GM18505 (cell line): ENCODE measurements around the gene SSUH2.

Experiments used
- ATAC-seq: cut with Tn5 transposase; IDR thresholded peaks from one replicate; pipeline ENCODE4 v1.9.1; 2021; ENCODE audit not compliant: unreplicated experiment
- POLR2A ChIP-seq: IDR thresholded peaks from 4 replicates; pipeline ENCODE4 v1.6.1; 2011; ENCODE audit warnings: borderline replicate concordance; ENCODE audit not compliant: insufficient read depth, insufficient read length; ENCODE audit errors: extremely low read depth

SSUH2 gene

DNA sequence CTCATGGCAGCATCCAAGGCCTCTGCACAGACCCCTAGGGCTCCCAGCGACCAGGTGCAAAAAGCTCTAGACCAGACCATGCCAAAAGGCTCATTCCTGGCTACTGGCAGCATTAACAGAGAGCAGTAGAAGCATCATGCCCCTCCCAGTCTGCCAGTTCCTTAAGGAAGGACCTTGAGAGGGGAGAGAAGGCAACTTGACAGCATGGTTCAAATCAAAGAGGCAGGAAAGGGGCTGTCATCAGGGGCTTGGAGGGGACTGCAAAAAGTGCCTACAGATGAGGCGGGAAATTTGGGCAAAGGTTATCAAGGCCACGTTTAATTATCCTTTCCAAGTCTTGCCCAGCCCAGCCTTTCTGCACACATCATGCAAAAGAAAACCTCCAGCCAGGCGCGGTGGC is 64.7 kb downstream of the SSUH2 start:
- no peak for TF ChIP-seq POLR2A
- no peak for ATAC-seq

DNA sequence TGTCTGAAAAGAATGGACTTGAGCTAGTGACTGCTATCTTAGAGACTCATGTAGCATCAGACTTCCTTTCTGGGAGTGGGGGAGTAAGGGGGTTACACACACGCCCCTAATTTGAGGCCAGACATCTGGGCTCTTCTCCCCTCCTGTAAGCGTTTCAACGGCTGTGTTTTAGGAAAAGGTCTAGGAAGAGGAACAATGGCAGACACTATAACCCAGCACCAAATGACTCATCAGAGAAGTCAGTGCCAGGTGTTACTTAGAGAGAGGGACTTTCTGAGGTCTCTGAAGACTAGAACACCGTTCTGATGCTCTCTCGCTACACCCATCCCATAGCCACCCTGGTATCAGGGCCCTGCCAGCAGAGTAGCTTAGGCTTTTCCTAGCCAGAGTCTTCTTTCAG is 65.5 kb downstream of the SSUH2 start:
- TF ChIP-seq POLR2A = no peak
- ATAC-seq = peak; percentile 98

DNA sequence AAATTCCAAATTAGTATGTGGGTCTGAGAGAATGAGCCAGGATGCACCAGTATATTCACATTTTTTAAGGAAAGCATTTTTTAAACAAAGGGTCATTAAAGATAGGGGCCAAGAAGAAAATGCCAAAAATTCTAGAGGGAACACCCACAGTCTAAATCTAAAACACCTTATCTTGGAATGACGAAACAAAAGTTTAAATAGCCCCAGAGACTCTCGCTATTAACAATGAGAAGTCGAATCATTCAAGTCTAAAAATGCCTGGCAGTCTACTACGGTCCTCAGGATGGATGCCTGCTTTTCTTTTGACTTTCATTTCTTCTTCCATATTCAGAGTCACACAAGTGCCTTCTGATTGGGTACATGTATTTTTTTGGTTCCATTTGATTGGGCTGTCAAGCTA is 66.3 kb downstream of the SSUH2 start:
- no peak for ATAC-seq

DNA sequence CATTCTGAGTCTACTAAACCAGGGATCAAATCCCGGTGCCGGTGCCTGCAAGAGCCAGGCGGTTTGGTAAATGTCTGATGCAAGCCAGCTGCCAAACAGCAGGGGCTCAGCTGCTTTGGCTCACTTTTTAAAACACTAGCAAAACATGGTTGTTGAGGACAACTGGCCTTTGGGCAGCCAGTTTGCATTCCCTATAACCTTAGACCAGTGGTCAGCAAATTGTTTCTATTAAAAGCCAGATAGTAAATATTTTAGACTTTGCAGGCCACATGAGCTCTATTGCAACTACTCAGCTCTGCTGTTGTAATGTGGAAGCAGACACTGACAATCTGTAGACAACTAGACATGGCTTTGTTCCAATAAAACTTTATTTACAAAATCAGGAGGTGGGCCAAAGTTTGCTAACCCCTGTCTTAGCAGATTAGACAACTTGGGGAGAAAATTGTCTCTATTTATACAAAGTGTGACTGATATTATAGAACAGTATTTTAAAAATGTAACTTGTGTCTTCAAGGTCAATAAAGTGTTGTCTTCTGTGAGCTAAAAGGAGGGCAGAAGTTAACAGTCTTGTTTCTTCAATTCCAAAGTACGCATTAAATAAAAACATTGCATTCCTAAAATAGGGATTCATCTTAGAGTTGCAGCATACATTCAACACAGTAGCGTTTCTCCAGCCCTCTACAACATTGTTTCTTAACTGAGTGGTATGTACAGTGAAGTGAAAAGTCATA is 67.6 kb downstream of the SSUH2 start:
- no peak for TF ChIP-seq POLR2A
- ATAC-seq = no peak

More for the DNA sequence above, 66.3 kb downstream of the SSUH2 start:
- no peak for TF ChIP-seq POLR2A

DNA sequence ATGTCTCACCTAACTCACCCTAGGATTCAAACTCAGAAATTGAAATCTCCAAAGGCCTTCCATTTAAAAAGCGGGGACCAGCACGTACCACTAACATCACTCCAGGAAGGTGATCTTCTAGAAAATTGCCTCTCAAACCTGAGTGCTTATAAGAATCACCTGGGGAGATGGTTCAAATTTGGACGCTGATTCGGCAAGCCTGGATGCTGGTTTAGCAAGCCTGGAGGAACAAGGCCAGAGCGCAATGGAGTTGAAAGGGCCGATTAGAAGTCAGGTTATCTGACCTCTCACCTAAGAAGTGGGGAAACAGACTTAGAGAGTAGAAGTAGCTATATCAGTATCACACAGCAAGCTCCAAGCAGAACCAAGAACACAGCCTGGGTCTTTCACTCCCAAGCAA is 68.2 kb downstream of the SSUH2 start:
- no peak for ATAC-seq
- no peak for TF ChIP-seq POLR2A

DNA sequence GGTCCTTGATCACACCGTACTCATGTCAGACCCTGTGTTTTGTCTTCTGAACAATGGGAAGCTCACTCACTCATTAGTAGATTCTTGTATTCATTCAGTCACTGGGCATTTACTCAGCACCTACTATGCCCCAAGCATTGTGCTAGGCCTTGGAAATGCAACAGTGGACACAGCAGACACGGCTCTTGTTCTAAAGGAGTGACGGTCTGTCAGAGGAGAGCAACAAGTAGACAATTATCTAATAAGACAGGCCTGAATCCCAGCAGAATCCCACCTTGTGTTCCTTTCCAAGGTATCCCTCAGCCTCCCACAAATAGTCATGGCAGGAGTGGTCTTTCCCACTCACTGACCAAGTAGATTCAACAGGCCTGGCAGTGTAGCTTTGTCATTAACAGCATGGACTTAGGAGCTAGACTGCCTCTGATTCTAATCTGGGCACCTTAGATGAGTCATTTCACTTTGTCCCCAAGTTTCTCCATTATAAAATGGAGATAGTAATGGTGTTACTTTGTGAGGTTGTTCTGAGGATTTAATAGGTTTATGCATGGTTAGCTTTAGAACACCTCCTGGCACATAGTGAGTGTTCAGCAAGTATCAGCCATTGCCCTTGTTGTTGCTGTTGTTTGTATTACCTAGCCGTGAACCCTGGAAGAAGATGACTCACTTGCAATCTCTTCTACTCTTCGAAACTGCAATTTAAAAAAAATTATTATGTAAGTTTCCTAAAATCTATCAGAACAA is 69.1 kb downstream of the SSUH2 start:
- ATAC-seq = no peak
- no peak for TF ChIP-seq POLR2A

DNA sequence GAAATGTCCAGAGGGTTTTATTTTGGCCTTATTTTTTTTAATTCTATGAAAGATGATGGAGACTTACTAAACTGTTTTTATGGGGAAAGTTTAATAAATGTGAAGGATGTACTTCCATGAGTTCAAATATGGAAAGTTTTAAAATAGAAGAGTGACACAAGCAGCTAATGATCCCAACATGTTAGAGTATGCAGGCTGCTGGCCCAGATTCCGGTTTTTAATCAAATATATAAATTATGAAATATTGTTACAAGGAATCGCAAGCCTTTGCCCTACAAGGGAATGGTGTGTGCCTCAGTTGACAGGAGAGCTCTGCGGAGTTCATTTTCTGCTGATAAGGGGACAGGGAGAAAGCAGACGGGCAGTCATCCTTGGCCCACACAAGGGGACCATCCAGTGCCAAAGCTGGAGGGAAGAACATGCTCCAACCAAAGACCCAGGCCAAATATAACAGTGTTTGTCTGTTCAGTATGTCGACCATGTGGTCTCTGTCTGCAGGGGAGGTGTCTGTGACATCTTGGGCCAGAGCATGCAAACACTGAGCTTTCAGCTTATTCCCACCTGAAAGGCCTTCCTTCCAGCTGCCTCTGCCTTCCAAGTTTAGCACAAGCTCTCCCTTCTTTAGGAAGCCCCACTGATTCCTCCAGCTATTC is 69.8 kb downstream of the SSUH2 start:
- no peak for TF ChIP-seq POLR2A
- no peak for ATAC-seq

DNA sequence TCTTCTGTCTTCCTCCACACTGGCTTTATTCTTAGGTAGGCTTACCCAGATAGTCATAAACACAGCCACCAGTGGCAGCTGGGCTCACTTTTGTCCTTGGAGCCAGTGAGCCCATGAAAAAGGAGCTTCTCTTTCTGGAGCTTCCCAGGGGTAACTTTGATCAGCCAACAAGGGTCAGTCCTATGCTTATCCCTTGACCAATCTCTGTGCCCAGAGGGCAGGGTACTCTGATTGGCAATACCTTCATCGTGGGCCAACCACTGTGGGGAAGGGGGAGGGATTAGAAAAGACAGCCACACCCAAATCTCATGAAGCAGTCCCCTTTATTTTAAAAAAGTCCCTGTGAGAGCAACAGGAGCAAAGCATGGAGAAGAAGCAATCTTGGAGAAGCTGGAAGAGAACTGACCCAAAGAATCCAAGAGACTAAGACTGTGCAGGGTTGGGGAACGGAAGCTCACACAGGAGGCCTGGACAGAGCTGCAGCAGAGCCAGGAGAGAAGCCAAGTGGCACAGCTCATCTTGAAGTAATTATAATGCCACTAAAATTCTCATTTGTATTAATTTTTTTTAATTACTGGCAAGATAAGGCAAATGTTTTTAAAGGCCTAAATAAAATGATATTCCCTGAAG is 70.4 kb downstream of the SSUH2 start:
- ATAC-seq = no peak
- TF ChIP-seq POLR2A = no peak

DNA sequence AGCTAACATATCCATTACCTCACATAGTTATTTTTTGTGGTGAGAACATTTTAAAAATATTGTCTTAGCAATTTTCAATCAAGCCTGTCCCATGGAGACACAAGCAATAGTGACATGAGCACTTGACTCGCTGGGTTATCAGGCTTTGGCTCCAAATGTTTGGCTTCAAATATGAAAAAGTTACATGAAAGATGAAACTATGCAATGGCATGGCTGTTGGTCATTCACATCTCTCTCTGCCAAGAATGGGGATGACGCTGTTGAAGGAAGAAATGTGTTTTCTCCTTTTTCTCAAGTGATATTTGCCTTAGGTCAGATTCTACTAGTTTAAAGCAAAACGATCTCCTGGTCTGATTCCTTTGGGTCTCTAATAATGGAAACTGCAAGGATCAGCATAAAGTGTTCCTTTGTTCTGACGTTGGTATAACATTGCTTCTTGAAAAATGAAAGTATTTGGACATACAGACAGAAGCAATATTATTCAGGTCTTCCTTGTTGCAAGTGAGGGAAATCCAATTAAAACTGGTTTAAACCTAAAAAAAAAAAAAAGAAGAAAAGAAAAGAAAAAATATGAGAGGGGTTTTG is 71.2 kb downstream of the SSUH2 start:
- no peak for TF ChIP-seq POLR2A

DNA sequence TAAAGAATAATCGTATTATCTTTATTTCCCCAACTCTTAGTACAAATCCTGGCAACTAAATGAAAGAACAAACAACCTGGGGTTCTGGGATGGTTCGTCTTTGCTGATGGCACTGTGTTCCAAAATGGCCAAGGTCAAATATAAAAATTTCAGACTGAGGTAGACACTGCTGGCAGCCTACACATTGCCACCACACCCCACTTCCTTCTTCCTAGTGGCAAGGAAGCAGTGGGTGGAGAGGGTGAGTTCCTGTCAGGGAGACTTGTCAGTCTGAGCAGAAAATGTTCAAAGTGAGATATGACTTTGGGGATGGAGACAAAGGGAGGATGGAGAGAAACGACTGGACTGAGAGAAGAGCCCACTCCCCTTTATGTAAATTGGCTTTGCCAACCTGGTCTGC is 73.3 kb downstream of the SSUH2 start:
- no peak for TF ChIP-seq POLR2A
- no peak for ATAC-seq

More for the DNA sequence above, 71.2 kb downstream of the SSUH2 start:
- no peak for ATAC-seq
